Caco-2 (cell line): ENCODE measurements around the gene TSEN2. TPM values are rescaled to one million over a fixed set of nuclear protein-coding genes. Genes with fewer than 3 reads are reported as not detected.

Experiments
- BruUV-seq: library from RNA; stranded (reverse); fragments of 400-500 nt; replicated peaks from 2 replicates; lab custom pipeline; 2021; lab: Mats Ljungman, UMichigan
- CTCF ChIA-PET: fragments of 300-600 bp; sonication (Branson Sonifier 250); formaldehyde crosslinking; loops from one replicate; lab custom pipeline; 2022; ENCODE audit warnings: antibody characterized with exemption; lab: Charles Lee
- POLR2A ChIA-PET: fragments of 300-600 bp; sonication (Branson Sonifier 250); formaldehyde crosslinking; loops from one replicate; lab custom pipeline; 2022; ENCODE audit warnings: antibody characterized with exemption; lab: Charles Lee
- DNase-seq, 2 experiments: peaks; one replicate each; pipeline versions ENCODE4 v3.0.0 to v3.0.0-alpha.2; 2020 to 2022
- H3K27me3 ChIP-seq: replicated peaks from 2 replicates; pipeline ENCODE4 v1.6.0; 2011; ENCODE audit warnings: low read length; ENCODE audit not compliant: control insufficient read depth, insufficient read depth
- H3K36me3 ChIP-seq: 2 replicates; pipeline ENCODE4 v1.5.1; 2011; ENCODE audit warnings: low read length; ENCODE audit not compliant: control insufficient read depth, insufficient read depth
- H3K4me1 ChIP-seq: fragments of 250-450 bp; sonication (Bioruptor Pico); 2 replicates; pipeline ENCODE4 v1.5.1; 2020; ENCODE audit warnings: mild to moderate bottlenecking
- H3K4me3 ChIP-seq: 2 replicates; pipeline ENCODE4 v1.5.1; 2011; ENCODE audit warnings: low read depth, mild to moderate bottlenecking, control low read depth, low read length
- H3K9me3 ChIP-seq: fragments of 250-450 bp; sonication (Bioruptor Pico); 2 replicates; pipeline ENCODE4 v1.5.1; 2020; ENCODE audit warnings: mild to moderate bottlenecking, moderate library complexity
- H3K27ac Mint-ChIP-seq: one replicate; pipeline ENCODE4 v1.8.0; 2022; ENCODE audit warnings: mixed read lengths; ENCODE audit not compliant: unreplicated experiment
- H3K27me3 Mint-ChIP-seq: one replicate; pipeline ENCODE4 v1.8.0; 2022; ENCODE audit warnings: mixed read lengths; ENCODE audit not compliant: insufficient read depth, unreplicated experiment
- H3K36me3 Mint-ChIP-seq: one replicate; pipeline ENCODE4 v1.8.0; 2022; ENCODE audit warnings: mild to moderate bottlenecking, mixed read lengths; ENCODE audit not compliant: insufficient read depth, unreplicated experiment
- H3K4me1 Mint-ChIP-seq: one replicate; pipeline ENCODE4 v1.8.0; 2022; ENCODE audit warnings: low read depth, mixed read lengths; ENCODE audit not compliant: unreplicated experiment
- H3K4me3 Mint-ChIP-seq: one replicate; pipeline ENCODE4 v1.8.0; 2022; ENCODE audit warnings: mild to moderate bottlenecking, moderate library complexity, mixed read lengths; ENCODE audit not compliant: unreplicated experiment
- H3K9me3 Mint-ChIP-seq: one replicate; pipeline ENCODE4 v1.8.0; 2022; ENCODE audit warnings: mixed read lengths; ENCODE audit not compliant: unreplicated experiment
- CTCF ChIP-seq, 2 experiments: fragments of 200-600 bp in 1 of 2; IDR thresholded peaks; 1 replicate in 1 of 2; 2 replicates in 1 of 2; pipeline versions ENCODE4 v1.5.1 to v1.8.0; 2011 to 2022; ENCODE audit warnings: antibody characterized with exemption in 1 of 2, control low read depth in 1 of 2, inconsistent platforms in 1 of 2, low read depth in 1 of 2, low read length in 1 of 2, mild to moderate bottlenecking in 1 of 2, moderate library complexity in 1 of 2; ENCODE audit not compliant: insufficient read depth in 1 of 2, severe bottlenecking in 1 of 2, unreplicated experiment in 1 of 2
- intact Hi-C: fragments of 100-400 bp; cut with micrococcal nuclease; formaldehyde crosslinking; loops from one replicate; pipeline ENCODE4 v1.10.0; 2022; ENCODE audit not compliant: unreplicated experiment
- total RNA-seq: library from RNA; stranded (reverse); gene quantifications from 2 replicates; pipeline ENCODE4 v1.2.3, GENCODE V29; 2022

TSEN2 gene
- total RNA-seq, 1 experiment from 2014 or later: 19.6 TPM

GRCh38 chr3:12465836-12466225, 18.4 kb upstream of the TSEN2 start:
- no peak for DNase-seq
- Histone ChIP-seq H3K4me3 (no peak overlapping the region), H3K36me3 (no peaks in the 10 kb centered on the region), H3K27me3 (no peaks in the 10 kb centered on the region), H3K9me3 (no peaks in the 10 kb centered on the region), H3K4me1 (peaks cover 20% of the 10 kb centered on the region)
- Mint-ChIP-seq H3K36me3 (no peaks in the 10 kb centered on the region), H3K27ac (no peak overlapping the region), H3K4me3 (no peak overlapping the region), H3K27me3 (no peaks in the 10 kb centered on the region), H3K9me3 (no peaks in the 10 kb centered on the region), H3K4me1 (no peaks in the 10 kb centered on the region)
- POLR2A ChIA-PET: interaction anchor here (1.1 kb wide), 1 partner anchor 18 kb away, joined by 3 read pairs; the partner anchor contains the start of gene TSEN2
- no peak for TF ChIP-seq CTCF (IDR thresholded peaks at IDR 0.05; ENCODE audit: insufficient read depth in 1 of 2, low read depth in 1 of 2, low read length in 1 of 2, severe bottlenecking in 1 of 2, unreplicated experiment in 1 of 2)
- intact Hi-C loops: loop anchor here (2.0 kb wide), 1 partner anchor 21 kb away; no protein-coding TSS in a partner anchor
- BruUV-seq: no TSS peak
- CTCF ChIA-PET: interaction anchor here (0.6 kb wide), 1 partner anchor 1713 kb away, joined by 3 read pairs; no protein-coding TSS in a partner anchor

GRCh38 chr3:12467746-12468145, 16.5 kb upstream of the TSEN2 start:
- TF ChIP-seq CTCF (IDR thresholded peaks at IDR 0.05; ENCODE audit: insufficient read depth in 1 of 2, low read depth in 1 of 2, low read length in 1 of 2, severe bottlenecking in 1 of 2, unreplicated experiment in 1 of 2): no peak
- H3K36me3 Mint-ChIP-seq: no peaks in the 10 kb centered on the region
- no peaks in the 10 kb centered on the region for H3K9me3 Mint-ChIP-seq
- H3K4me1 Mint-ChIP-seq: no peaks in the 10 kb centered on the region
- H3K36me3 ChIP-seq: no peaks in the 10 kb centered on the region
- peaks cover 6% of the 10 kb centered on the region; the same call in 1 of the 2 replicates for H3K4me1 ChIP-seq
- intact Hi-C loops: no loop called here
- no peaks in the 10 kb centered on the region for H3K27me3 ChIP-seq
- POLR2A ChIA-PET: no interaction called here
- no peak overlapping the region for H3K4me3 ChIP-seq
- H3K27ac Mint-ChIP-seq: no peak overlapping the region
- CTCF ChIA-PET: no interaction called here
- no TSS peak for BruUV-seq
- no peaks in the 10 kb centered on the region for H3K27me3 Mint-ChIP-seq
- no peak for DNase-seq
- H3K9me3 ChIP-seq: no peaks in the 10 kb centered on the region
- no peak overlapping the region for H3K4me3 Mint-ChIP-seq

GRCh38 chr3:12468276-12468675, 16.0 kb upstream of the TSEN2 start:
- CTCF ChIA-PET: interaction anchor here (0.7 kb wide), 1 partner anchor 12 kb away, joined by 3 read pairs; no protein-coding TSS in a partner anchor
- H3K9me3 Mint-ChIP-seq: no peaks in the 10 kb centered on the region
- H3K27ac Mint-ChIP-seq: no peak overlapping the region
- H3K36me3 Mint-ChIP-seq: no peaks in the 10 kb centered on the region
- no peak for DNase-seq
- Histone ChIP-seq H3K9me3 (no peaks in the 10 kb centered on the region), H3K4me1 (peaks cover 4% of the 10 kb centered on the region; the same call in 1 of the 2 replicates), H3K4me3 (no peak overlapping the region), H3K27me3 (no peaks in the 10 kb centered on the region), H3K36me3 (no peaks in the 10 kb centered on the region)
- TF ChIP-seq CTCF (IDR thresholded peaks at IDR 0.05; ENCODE audit: insufficient read depth in 1 of 2, low read depth in 1 of 2, low read length in 1 of 2, severe bottlenecking in 1 of 2, unreplicated experiment in 1 of 2): no peak
- intact Hi-C loops: no loop called here
- BruUV-seq: no TSS peak
- H3K4me1 Mint-ChIP-seq: no peaks in the 10 kb centered on the region
- no peak overlapping the region for H3K4me3 Mint-ChIP-seq
- H3K27me3 Mint-ChIP-seq: no peaks in the 10 kb centered on the region
- POLR2A ChIA-PET: no interaction called here
